Mesenchymal stem cell (in vitro differentiated cells and primary cell): ENCODE results near the gene STX12.
A peak's percentile ranks its signal among the peaks of the same experiment; 100 is the strongest.

Source experiments
- DNase-seq: peaks from one replicate; pipeline ENCODE4 v3.0.0-alpha.2; 2013
- H2AFZ ChIP-seq: one replicate; pipeline ENCODE4 v1.6.1; 2013; ENCODE audit warnings: low read depth, mild to moderate bottlenecking, control low read depth, inconsistent platforms, low read length, moderate library complexity
- H2AK5ac ChIP-seq: 2 replicates; pipeline ENCODE4 v1.6.1; 2013; ENCODE audit warnings: low read length, moderate library complexity, mild to moderate bottlenecking, inconsistent platforms; ENCODE audit not compliant: severe bottlenecking
- H2BK120ac ChIP-seq: one replicate; pipeline ENCODE4 v1.6.1; 2013; ENCODE audit warnings: low read depth, mild to moderate bottlenecking, inconsistent platforms, low read length, moderate library complexity
- H2BK12ac ChIP-seq, 2 experiments: one replicate each; pipeline ENCODE4 v1.6.1; 2013; ENCODE audit warnings: inconsistent platforms in 2 of 2, low read length in 2 of 2, mild to moderate bottlenecking in 2 of 2, moderate library complexity in 2 of 2, control low read depth in 1 of 2
- H2BK15ac ChIP-seq: one replicate; pipeline ENCODE4 v1.6.1; 2013; ENCODE audit warnings: mild to moderate bottlenecking, low read depth, inconsistent platforms; ENCODE audit not compliant: poor library complexity, severe bottlenecking
- H2BK5ac ChIP-seq: 2 replicates; pipeline ENCODE4 v1.6.1; 2013; ENCODE audit warnings: low read depth, mild to moderate bottlenecking, low read length, control low read depth, inconsistent platforms; ENCODE audit not compliant: poor library complexity, severe bottlenecking
- H3K14ac ChIP-seq, 2 experiments: one replicate each; pipeline ENCODE4 v1.6.1; 2013; ENCODE audit warnings: inconsistent platforms in 2 of 2, low read length in 2 of 2, control low read depth in 1 of 2, mild to moderate bottlenecking in 1 of 2, moderate library complexity in 1 of 2
- H3K18ac ChIP-seq, 2 experiments: one replicate each; pipeline ENCODE4 v1.6.1; 2013; ENCODE audit warnings: inconsistent platforms in 2 of 2, low read length in 2 of 2, control low read depth in 1 of 2, low read depth in 1 of 2, mild to moderate bottlenecking in 1 of 2
- H3K23ac ChIP-seq, 2 experiments: one replicate each; pipeline ENCODE4 v1.6.1; 2013; ENCODE audit warnings: inconsistent platforms in 2 of 2, low read length in 2 of 2, mild to moderate bottlenecking in 2 of 2, moderate library complexity in 2 of 2, control low read depth in 1 of 2
- H3K27ac ChIP-seq: 2 replicates; pipeline ENCODE4 v1.5.1; 2013; ENCODE audit warnings: mild to moderate bottlenecking, moderate library complexity, low read length, control low read depth, inconsistent platforms; ENCODE audit not compliant: poor library complexity, severe bottlenecking
- H3K27me3 ChIP-seq, 2 experiments: 2 replicates each; pipeline versions ENCODE4 v1.6.1 to v1.7.0; 2013; ENCODE audit warnings: low read length in 2 of 2, mild to moderate bottlenecking in 2 of 2, moderate library complexity in 2 of 2, control low read depth in 1 of 2, inconsistent platforms in 1 of 2; ENCODE audit not compliant: control insufficient read depth in 1 of 2, insufficient read depth in 1 of 2
- H3K36me3 ChIP-seq, 2 experiments: 2 replicates each; pipeline versions ENCODE4 v1.6.1 to v1.7.0; 2013; ENCODE audit warnings: low read length in 2 of 2, control low read depth in 1 of 2, inconsistent platforms in 1 of 2, low read depth in 1 of 2, mild to moderate bottlenecking in 1 of 2; ENCODE audit not compliant: insufficient read depth in 2 of 2, control insufficient read depth in 1 of 2
- H3K4ac ChIP-seq, 2 experiments: one replicate each; pipeline ENCODE4 v1.6.1; 2013; ENCODE audit warnings: inconsistent platforms in 2 of 2, low read length in 2 of 2, mild to moderate bottlenecking in 2 of 2, moderate library complexity in 2 of 2, control low read depth in 1 of 2, low read depth in 1 of 2
- H3K4me1 ChIP-seq: 2 replicates; pipeline ENCODE4 v1.6.1; 2013; ENCODE audit warnings: low read depth, low read length, control low read depth; ENCODE audit not compliant: control insufficient read depth, insufficient read depth
- H3K4me2 ChIP-seq: 2 replicates; pipeline ENCODE4 v1.6.1; 2013; ENCODE audit warnings: low read length, mild to moderate bottlenecking, inconsistent platforms; ENCODE audit not compliant: poor library complexity, severe bottlenecking
- H3K4me3 ChIP-seq, 2 experiments: 2 replicates each; pipeline versions ENCODE4 v1.5.1 to v1.7.0; 2013; ENCODE audit warnings: low read length in 2 of 2, mild to moderate bottlenecking in 2 of 2, control low read depth in 1 of 2, low read depth in 1 of 2; ENCODE audit not compliant: insufficient read depth in 1 of 2
- H3K79me1 ChIP-seq: replicated peaks from 2 replicates; pipeline ENCODE4 v1.6.1; 2013; ENCODE audit warnings: mild to moderate bottlenecking, control low read depth, low read length, inconsistent platforms; ENCODE audit not compliant: poor library complexity, severe bottlenecking
- H3K9ac ChIP-seq: 2 replicates; pipeline ENCODE4 v1.7.0; 2013; ENCODE audit warnings: mild to moderate bottlenecking, low read length, moderate library complexity
- H3K9me3 ChIP-seq: 2 replicates; pipeline ENCODE4 v1.7.0; 2013; ENCODE audit warnings: mild to moderate bottlenecking, low read length; ENCODE audit not compliant: control insufficient read depth
- H4K8ac ChIP-seq: one replicate; pipeline ENCODE4 v1.6.1; 2013; ENCODE audit warnings: inconsistent platforms, mild to moderate bottlenecking, low read length, moderate library complexity
- H4K91ac ChIP-seq: one replicate; pipeline ENCODE4 v1.6.1; 2013; ENCODE audit warnings: mild to moderate bottlenecking, low read length, inconsistent platforms
- WGBS: methylation state at CpG from one replicate; pipeline ENCODE4 v1.1.7; 2013; ENCODE audit warnings: mixed read lengths; 5-methylcytosine and 5-hydroxymethylcytosine counted together

STX12 gene

GRCh38 chr1:27779122-27779521, 6.1 kb downstream of the STX12 start:
- Histone ChIP-seq H3K4ac (no peak overlapping the region), H3K14ac (no peak overlapping the region), H2BK120ac (no peak overlapping the region), H4K8ac (no peak overlapping the region), H3K27ac (no peak overlapping the region), H3K18ac (no peak overlapping the region), H4K91ac (no peak overlapping the region), H2AK5ac (no peak overlapping the region), H3K9ac (no peak overlapping the region), H3K79me1 (peaks cover 18% of the 10 kb centered on the region), H2AFZ (no peak overlapping the region), H3K4me3 (no peak overlapping the region), H2BK12ac (no peak overlapping the region), H2BK5ac (no peak overlapping the region), H3K36me3 (peaks cover 2 to 24% of the 10 kb centered on the region in 2 experiments), H3K4me2 (no peak overlapping the region), H2BK15ac (no peak overlapping the region), H3K23ac (no peak overlapping the region), H3K9me3 (no peaks in the 10 kb centered on the region), H3K4me1 (peaks cover 3% of the 10 kb centered on the region), H3K27me3 (no peaks in the 10 kb centered on the region)
- 94% methylated on average over 4 of the region's 4 CpGs for WGBS
- DNase-seq, result no peak

GRCh38 chr1:27782950-27783349, 9.9 kb downstream of the STX12 start:
- H2BK15ac ChIP-seq, result no peak overlapping the region
- no peak for DNase-seq
- 100% methylated on average over 2 of the region's 3 CpGs for WGBS
- H3K4me1 ChIP-seq, result no peaks in the 10 kb centered on the region
- H2BK12ac ChIP-seq, result no peak overlapping the region
- H3K27ac ChIP-seq, result no peak overlapping the region
- no peak overlapping the region for H3K14ac ChIP-seq
- peaks cover 12% of the 10 kb centered on the region for H3K79me1 ChIP-seq
- no peak overlapping the region for H3K18ac ChIP-seq
- no peak overlapping the region for H4K8ac ChIP-seq
- no peak overlapping the region for H2BK5ac ChIP-seq
- H2AFZ ChIP-seq, result no peak overlapping the region
- no peak overlapping the region for H3K4me3 ChIP-seq
- no peaks in the 10 kb centered on the region for H3K9me3 ChIP-seq
- no peak overlapping the region for H3K23ac ChIP-seq
- no peaks in the 10 kb centered on the region for H3K27me3 ChIP-seq
- no peak overlapping the region for H3K4ac ChIP-seq
- no peak overlapping the region for H2BK120ac ChIP-seq
- H3K4me2 ChIP-seq, result no peak overlapping the region
- peaks cover 2 to 9% of the 10 kb centered on the region in 2 experiments for H3K36me3 ChIP-seq
- no peak overlapping the region for H2AK5ac ChIP-seq
- no peak overlapping the region for H3K9ac ChIP-seq
- H4K91ac ChIP-seq, result no peak overlapping the region

GRCh38 chr1:27784700-27785099, 11.7 kb downstream of the STX12 start:
- Histone ChIP-seq H2BK12ac (no peak overlapping the region), H3K23ac (no peak overlapping the region), H3K4me3 (no peak overlapping the region), H3K9me3 (no peaks in the 10 kb centered on the region), H4K91ac (no peak overlapping the region), H2AK5ac (no peak overlapping the region), H3K36me3 (peaks cover 2 to 14% of the 10 kb centered on the region in 2 experiments), H3K4me1 (no peaks in the 10 kb centered on the region), H3K4ac (no peak overlapping the region), H2BK15ac (no peak overlapping the region), H3K18ac (no peak overlapping the region), H3K27me3 (no peaks in the 10 kb centered on the region), H2AFZ (no peak overlapping the region), H3K79me1 (peaks cover 9% of the 10 kb centered on the region), H2BK120ac (no peak overlapping the region), H3K4me2 (no peak overlapping the region), H4K8ac (no peak overlapping the region), H3K9ac (no peak overlapping the region), H3K14ac (no peak overlapping the region), H3K27ac (no peak overlapping the region), H2BK5ac (no peak overlapping the region)
- WGBS, result 93% methylated on average over 1 of the region's 1 CpG
- DNase-seq, result no peak

GRCh38 chr1:27785781-27786455, 12.9 kb downstream of the STX12 start:
- no peak overlapping the region for H3K4me2 ChIP-seq
- no peak overlapping the region for H3K4me3 ChIP-seq
- H2AFZ ChIP-seq, result no peak overlapping the region
- DNase-seq, result peak; percentile 18
- H3K9me3 ChIP-seq, result no peaks in the 10 kb centered on the region
- H2BK5ac ChIP-seq, result no peak overlapping the region
- no peaks in the 10 kb centered on the region for H3K4me1 ChIP-seq
- no peaks in the 10 kb centered on the region for H3K27me3 ChIP-seq
- peaks cover 10% of the 10 kb centered on the region for H3K79me1 ChIP-seq
- H3K23ac ChIP-seq, result no peak overlapping the region
- no peak overlapping the region for H4K8ac ChIP-seq
- peaks cover 4 to 23% of the 10 kb centered on the region in 2 experiments for H3K36me3 ChIP-seq
- no peak overlapping the region for H3K4ac ChIP-seq
- no peak overlapping the region for H4K91ac ChIP-seq
- no peak overlapping the region for H2BK15ac ChIP-seq
- no peak overlapping the region for H2BK12ac ChIP-seq
- no peak overlapping the region for H2BK120ac ChIP-seq
- H3K18ac ChIP-seq, result no peak overlapping the region
- H3K14ac ChIP-seq, result no peak overlapping the region
- H3K27ac ChIP-seq, result no peak overlapping the region
- peak overlapping the region; percentile 24 for H3K9ac ChIP-seq
- H2AK5ac ChIP-seq, result no peak overlapping the region
